GF-D8 (cell line): ENCODE measurements around the gene STEAP1B.
"Not testable (repeated sequence)": the region's sequence is repeated elsewhere in the genome, so short reads cannot be mapped to it uniquely, and the experiment has no call there.

Experiments used
- DNase-seq: peaks from one replicate; lab custom pipeline; 2025; lab: John Stamatoyannopoulos, UW

The STEAP1B gene

DNA sequence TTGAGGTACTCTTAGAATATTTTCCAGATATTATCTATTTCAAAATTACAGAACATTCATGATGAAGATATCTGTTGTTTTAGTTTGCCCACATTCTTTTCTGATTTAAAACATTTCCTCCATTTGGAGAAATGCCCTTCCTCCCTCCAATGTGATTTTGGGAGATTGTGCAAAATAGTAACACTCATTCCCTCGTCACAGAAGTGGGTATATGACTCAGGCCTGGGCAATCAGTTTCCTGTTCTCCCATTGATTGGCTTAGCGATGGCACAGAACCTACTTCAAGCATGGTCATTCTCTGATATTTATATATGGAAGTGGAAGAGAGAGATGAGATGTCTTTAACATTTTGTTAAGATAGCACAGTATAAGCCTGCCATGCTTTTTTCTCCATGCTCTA, 3.1 kb downstream of the STEAP1B start:
- not testable (repeated sequence) for DNase-seq

- not testable (repeated sequence) for DNase-seq
These were observed 3.6 kb downstream of the STEAP1B start for GRCh38 chr7:22496296-22496888.

DNA sequence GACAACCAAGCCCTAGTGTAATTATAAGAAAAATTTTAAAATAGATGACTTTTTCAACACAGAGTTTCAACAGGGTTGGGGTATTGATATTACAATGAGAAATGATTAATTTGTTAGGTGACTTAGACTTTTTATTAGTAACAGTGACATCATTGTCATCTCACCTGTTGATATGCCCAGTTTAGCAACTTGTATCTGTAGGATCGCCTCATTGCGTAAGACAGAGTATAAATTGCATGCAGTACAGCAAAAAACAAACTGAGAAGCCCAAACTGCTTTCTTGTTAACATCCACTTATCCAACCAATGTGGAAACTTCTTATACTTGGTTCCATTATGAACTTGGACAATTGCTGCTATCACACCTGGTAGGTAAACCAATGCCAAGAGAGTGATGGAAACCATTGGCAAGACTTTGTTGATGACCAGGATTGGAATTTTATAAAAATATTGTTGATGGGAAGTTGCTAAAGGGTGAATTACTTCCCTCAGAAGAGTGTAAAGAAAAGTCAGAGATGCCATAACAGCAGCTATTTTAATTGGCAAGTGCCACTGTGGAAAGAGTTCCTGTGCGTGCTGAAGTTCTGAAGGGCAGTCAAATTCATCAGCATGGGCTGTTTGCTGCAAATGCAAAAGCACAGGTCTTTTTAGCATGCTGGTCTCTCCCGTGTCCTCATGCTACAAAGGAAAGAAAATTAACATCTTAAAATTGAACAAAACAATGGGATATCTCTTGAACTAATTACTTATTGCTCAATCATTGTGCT, 6.6 kb downstream of the STEAP1B start:
- DNase-seq, result not testable (repeated sequence)

GRCh38 chr7:22488643-22489462, 11.1 kb downstream of the STEAP1B start:
- no peak for DNase-seq

GRCh38 chr7:22487978-22488642, 11.9 kb downstream of the STEAP1B start:
- no peak for DNase-seq

- DNase-seq, result no peak
These were observed 13.4 kb downstream of the STEAP1B start for GRCh38 chr7:22486597-22486996.

- DNase-seq, result no peak
These were observed 14.8 kb downstream of the STEAP1B start for GRCh38 chr7:22485189-22485588.

- no peak for DNase-seq
These were observed 17.5 kb downstream of the STEAP1B start for GRCh38 chr7:22482503-22482902.

- no peak for DNase-seq
These were observed 18.3 kb downstream of the STEAP1B start for GRCh38 chr7:22481726-22482125.

GRCh38 chr7:22480523-22481075, 19.4 kb downstream of the STEAP1B start:
- DNase-seq, result no peak

DNA sequence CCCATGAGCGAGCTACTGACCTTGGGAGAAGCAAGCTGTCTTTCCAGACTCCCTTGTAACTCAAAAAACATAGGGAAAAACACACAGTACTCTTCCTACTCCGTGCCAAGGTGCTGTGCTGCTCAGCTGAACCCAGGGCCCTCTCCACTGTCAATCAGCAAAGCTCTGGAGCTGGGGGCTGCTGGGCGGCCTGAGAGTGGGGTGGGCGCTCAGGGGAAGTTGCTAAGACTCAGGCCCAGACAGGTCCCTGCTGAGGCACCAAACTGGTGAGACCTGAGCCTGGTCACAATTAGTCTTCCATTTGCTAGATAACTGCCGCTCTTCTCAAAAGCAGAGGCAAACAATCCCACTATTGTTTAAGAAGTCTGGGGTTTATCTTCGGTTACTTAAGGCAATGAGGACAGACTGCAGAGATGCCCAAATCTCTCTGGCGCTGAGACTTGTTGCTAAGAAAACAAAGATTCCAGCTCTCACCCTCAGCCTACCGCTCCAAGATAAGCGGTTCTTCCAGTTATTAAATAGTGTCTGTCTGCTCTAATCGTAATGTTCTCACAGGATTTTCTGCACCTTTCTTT, 22.0 kb downstream of the STEAP1B start:
- no peak for DNase-seq

DNA sequence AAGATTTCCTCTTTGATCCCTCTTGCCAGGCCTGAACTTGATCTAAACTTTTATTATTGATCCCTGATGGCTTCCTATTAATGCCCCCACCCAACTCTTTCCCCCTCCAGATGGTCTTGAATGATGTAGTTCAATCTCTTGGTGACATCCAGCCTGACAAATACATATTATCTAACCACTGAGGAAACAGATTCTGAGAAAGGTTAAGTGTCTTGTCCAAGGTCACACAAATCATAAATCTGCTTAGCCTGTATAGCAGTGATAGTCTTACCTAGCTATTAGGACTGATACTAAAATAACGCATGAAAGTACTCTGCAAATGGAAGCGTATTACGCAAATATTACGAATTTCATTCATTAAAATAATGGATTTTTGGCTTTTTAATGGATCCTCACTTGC, 22.7 kb downstream of the STEAP1B start:
- no peak for DNase-seq

GRCh38 chr7:22476824-22477223, 23.2 kb downstream of the STEAP1B start:
- DNase-seq, result no peak

DNA sequence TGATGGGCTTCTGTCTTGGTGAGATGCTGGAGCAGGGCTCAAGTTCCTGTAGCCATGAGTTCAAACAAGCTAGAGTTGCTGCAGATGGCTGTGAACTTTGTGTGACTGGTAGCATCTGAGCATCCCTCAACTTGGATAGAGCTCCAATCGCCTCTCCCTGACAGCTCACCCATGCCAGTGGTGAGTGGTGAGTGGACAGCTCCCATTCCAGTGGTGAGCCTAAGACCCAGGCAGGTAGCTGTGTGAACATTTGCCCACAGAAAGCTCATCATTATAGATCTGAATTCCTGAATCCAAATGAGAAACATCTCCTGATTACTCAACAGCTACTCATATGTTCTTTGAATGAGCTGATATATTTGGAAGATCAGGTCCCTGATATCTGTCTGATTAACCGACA, 25.3 kb downstream of the STEAP1B start:
- DNase-seq, result no peak

DNA sequence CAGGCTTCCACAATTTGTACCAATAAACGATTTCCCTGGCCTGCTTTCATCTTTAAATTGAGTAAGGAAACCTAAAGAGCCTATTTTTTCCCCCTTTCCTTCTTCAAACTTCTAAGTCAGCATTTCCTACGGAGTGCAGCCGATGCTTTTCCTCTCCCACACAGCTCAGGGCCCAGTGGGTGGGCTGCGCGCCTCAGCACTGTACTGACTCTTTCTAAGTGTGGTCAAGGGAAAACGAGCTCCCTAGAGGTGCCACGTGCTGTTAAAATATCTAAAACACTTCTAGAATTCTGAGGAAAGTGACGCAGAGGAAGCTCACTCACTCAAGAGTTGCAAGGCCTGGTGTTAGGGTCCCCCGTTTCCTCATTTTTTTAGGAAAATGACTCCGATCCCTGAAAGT, 29.0 kb downstream of the STEAP1B start:
- no peak for DNase-seq

DNA sequence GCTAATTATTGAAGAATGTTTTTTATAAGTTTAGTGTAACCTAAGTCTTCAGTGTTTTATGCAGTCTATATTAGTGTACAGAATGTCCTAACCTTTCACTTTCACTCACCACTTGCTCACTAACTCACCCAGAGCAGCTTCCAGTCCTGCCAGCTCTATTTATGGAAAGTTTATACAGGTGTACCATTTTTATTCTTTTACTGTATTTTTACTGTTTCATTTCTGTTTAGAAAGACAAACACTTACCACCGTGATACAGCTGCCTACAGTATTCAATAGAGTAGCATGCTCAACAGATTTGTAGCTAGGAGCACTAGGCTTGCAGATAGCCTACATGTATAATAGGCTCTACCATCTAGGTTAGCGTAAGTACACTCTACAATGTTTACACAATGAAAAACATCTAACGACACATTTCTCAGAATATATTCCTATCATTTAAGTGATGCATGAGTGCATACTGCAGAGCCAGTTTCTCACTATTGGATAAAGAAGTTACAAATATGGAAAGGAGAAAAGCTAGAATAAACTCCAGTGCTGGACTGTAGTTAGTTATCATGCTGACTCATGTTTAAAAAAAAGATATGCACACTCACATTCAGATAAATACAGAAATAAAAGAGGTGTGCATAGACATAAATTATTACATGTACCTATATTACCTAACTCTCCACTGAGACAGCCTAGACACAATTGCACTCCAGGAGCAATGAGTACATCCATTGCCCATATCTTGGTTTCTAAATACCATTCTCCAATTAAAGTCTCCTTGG, 30.4 kb downstream of the STEAP1B start:
- no peak for DNase-seq

DNA sequence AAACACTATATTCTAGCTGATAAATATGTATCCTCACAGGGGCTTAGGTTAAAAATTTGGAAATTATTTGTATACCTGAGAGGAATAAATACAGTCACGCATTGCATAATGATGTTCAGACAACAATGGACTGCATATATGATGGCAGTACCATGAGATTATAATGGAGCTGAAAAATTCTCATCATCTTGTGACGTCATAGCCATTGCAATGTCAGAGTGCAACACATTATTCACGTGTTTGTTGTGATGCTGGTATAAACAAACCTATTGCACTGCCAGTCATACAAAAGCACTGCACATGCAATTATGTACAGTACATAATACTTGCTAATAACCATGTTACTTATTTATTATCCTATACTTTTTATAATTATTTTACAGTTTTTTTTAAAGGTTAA, 31.4 kb downstream of the STEAP1B start:
- DNase-seq, result no peak

DNA sequence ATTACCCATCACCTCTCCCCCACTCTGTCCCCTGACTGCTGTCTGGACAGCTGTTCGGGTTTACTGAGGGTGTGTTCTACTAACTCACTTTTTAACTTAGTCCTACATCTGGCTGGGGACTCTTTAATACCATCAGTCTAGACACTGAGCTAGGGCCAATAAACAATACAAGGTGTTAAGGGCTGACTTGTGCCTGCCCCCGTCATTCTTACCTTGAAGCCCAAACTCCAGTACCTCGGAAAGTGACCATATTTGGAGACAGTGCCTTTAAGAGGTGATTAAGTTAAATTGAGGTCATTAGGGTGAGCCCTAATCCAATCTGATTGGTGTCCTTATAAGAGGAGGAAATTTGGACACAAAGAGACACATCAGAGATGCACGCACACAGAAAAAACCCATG, 35.7 kb downstream of the STEAP1B start:
- no peak for DNase-seq

- DNase-seq, result no peak
These were observed 39.5 kb downstream of the STEAP1B start for GRCh38 chr7:22460363-22460988.

- no peak for DNase-seq
These were observed 42.5 kb downstream of the STEAP1B start for GRCh38 chr7:22457471-22457870.
